CD4-positive, alpha-beta T cell treated with Interleukin-17A for 1 hour (primary cell): ENCODE measurements around the gene ADIPOR2.

ENCODE experiments used
- DNase-seq: peaks from one replicate; pipeline ENCODE4 v3.0.0-alpha.2; 2020

ADIPOR2 gene

DNA sequence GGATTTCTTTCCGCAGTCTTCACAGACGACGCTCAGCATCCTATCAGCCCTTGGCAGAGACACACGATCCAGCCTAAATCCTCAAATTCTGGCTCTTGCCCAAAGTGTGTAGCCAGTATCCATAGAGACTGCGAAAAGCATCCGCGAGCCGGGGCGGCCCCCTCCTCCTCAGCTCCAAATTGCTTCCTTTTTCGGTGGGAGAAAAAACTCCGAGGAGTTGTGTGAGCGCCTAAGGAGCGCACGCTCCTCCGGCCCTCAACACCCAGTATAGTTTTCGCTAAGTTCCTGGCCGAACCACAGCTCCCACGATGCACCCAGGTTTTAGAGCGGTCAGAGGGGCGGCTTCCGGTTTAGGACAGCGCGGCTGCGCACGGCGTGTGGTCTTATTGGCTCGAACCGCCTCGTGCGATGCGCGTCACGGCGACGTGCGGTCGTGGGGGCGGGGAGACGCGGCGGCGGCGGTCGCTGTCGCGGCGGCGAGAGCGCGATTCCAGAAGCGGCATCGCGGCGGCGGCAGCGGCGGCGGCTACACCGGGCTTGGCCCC lies at the start of gene ADIPOR2:
Gene ADIPOR2 (plus strand): TSS at position 493 of the 545 bp plus-strand sequence. CDS start 63,274 bp downstream, outside the sequence.
- DNase-seq, result peak; percentile 95

- no peak for DNase-seq
These were observed 48.4 kb upstream of the ADIPOR2 start for GRCh38 chr12:1642513-1642912.

DNA sequence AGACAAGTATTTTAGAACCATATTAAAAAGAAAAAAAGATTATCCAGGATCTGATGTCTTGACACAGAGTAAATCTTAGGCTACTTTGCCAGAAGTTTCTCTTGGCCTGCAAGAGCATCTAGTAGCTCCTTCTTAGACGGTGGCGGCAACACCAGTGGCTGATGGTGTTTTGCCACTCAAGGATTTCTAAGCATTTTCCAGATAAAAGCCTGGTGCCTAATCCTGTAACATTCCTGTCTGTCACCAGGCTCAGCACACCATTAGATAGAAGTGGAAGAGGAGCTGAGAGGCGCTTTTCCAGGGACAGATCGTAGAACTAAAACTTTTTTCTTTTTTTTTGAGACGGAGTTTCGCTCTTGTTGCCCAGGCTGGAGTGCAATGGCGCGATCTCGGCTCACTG lies 47.8 kb upstream of the ADIPOR2 start:
- no peak for DNase-seq

GRCh38 chr12:1643905-1644533 lies 46.9 kb upstream of the ADIPOR2 start:
- DNase-seq, result no peak

DNA sequence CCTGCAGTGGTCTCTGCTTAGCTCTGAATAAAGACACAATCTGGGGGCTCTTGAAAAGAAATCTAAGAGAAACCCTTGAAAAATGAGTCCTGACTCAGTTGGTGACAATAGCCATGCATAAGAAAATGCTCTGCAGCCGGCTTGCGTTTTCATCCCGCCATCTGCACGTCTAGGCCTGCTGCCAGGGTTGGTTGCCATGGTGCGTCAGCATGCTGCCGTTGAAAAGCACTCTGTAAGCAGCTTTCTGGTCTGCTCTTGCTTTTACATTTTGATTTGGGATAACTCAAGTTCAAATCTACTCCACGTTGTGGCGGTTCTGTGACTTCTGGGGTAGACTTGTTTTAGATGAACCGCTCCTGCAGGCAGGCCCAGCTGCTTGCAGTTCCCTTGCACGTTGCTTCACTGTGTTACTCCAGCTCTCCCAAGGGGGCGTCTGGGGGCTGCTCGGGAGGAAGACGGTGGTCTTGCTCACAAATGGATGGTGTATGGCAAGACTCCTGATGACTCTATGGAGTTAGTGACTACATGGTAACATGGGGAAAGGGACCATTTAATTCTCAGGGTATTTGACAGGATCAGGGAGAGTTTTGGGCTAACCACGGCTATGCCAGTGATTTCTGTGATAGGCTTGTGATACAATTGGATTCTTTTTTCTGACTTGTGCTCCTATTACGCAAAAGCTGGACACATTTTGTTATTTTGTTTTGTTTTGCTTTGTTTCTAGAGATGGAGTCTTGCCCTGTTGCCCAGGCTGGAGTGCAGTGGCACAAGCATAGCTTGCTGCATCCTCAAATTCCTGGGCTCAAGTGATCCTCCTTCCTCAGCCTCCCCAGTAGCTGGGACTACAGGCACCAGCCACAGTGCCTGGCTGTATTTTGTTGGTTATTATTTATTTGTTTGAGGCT lies 46.1 kb upstream of the ADIPOR2 start:
- no peak for DNase-seq

DNA sequence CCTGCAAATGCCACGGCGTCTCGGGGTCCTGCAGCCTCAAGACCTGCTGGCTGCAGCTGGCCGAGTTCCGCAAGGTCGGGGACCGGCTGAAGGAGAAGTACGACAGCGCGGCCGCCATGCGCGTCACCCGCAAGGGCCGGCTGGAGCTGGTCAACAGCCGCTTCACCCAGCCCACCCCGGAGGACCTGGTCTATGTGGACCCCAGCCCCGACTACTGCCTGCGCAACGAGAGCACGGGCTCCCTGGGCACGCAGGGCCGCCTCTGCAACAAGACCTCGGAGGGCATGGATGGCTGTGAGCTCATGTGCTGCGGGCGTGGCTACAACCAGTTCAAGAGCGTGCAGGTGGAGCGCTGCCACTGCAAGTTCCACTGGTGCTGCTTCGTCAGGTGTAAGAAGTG lies 45.1 kb upstream of the ADIPOR2 start:
- DNase-seq, result no peak

DNA sequence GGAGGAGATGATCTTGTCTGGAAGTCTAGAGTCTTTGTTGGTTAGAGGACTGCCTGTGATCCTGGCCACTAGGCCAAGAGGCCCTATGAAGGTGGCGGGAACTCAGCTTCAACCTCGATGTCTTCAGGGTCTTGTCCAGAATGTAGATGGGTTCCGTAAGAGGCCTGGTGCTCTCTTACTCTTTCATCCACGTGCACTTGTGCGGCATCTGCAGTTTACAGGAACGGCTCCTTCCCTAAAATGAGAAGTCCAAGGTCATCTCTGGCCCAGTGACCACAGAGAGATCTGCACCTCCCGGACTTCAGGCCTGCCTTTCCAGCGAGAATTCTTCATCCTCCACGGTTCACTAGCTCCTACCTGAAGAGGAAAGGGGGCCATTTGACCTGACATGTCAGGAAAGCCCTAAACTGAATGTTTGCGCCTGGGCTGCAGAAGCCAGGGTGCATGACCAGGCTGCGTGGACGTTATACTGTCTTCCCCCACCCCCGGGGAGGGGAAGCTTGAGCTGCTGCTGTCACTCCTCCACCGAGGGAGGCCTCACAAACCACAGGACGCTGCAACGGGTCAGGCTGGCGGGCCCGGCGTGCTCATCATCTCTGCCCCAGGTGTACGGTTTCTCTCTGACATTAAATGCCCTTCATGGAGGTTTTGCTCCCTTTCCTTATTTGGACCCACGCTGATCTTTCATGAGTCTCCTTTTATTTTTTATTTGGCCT lies 44.1 kb upstream of the ADIPOR2 start:
- no peak for DNase-seq

DNA sequence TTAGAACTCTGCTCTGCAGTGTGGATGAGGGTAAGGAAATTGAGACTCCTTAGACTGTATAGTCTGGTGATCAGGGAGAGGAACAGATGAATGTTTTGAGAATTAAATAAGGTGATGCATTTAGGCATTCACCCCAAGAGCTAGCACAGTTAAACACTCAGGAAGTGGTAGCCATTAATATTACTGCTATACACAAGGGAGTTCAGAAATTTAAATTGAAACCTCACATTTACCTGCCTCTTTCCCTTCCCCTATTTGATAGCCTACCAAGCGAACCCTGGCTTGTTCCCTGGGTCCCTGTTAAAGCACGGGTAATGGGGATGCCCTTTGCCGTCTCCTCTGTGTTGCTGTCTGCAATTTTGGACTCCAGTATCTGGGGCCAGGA lies 43.6 kb upstream of the ADIPOR2 start:
- no peak for DNase-seq

DNA sequence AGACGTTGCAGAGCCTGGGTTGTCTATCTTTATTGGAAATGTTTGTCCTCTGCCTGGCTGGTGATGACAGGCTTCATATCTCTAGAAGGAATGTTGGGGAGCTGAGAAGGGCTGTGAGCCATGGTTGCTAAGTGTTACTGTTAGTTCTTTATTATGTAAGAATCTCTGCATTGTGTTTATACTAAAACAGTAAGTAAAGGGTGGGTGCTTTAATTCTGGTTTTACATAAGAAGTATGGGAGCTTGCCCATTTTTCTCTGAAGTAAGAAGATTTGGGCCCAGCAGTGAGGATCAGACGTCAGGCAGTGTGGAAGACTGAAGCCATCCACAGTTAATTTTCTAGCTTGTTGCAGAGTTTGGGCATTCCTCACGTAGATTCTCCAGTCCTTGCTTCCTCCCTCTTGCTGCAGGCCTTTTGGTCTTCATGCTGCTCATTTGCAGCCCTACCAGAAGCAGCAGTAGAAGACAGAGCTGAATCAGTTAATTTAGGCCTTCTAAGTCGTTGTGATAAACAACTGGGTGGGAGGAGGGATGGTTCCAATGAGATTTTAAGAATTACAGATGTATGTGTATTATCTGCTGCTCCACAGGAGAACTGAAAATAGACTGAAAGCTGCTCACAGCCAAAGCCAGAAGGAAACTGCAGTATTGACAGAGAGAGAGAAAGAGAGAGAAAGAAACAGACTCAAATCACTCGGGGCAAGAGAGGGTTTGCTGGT lies 40.5 kb upstream of the ADIPOR2 start:
- no peak for DNase-seq

DNA sequence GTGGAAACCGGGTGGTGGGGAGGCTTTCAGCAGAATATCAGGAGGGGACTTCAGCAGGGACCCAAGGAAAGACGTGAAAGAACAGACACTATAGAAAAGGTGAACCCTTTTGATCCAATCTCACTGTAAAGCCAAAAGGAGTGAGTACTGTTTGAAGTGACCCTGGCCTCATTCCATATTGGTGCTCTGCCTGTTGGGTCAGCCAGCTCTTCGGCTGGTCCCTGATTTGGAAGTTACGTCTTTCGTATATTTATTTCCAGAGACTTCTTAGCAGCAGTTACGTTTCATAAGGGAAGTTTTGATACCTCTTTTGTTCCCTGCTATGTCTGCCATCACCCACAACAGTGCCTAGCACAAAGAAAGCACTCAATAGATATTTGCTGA lies 39.9 kb upstream of the ADIPOR2 start:
- no peak for DNase-seq

- DNase-seq, result no peak
These were observed 38.9 kb upstream of the ADIPOR2 start for GRCh38 chr12:1651946-1652345.

- no peak for DNase-seq
These were observed 35.6 kb upstream of the ADIPOR2 start for GRCh38 chr12:1655225-1655788.

- DNase-seq, result no peak
These were observed 34.0 kb upstream of the ADIPOR2 start for GRCh38 chr12:1656902-1657301.

- DNase-seq, result no peak
These were observed 33.2 kb upstream of the ADIPOR2 start for GRCh38 chr12:1657688-1658087.

DNA sequence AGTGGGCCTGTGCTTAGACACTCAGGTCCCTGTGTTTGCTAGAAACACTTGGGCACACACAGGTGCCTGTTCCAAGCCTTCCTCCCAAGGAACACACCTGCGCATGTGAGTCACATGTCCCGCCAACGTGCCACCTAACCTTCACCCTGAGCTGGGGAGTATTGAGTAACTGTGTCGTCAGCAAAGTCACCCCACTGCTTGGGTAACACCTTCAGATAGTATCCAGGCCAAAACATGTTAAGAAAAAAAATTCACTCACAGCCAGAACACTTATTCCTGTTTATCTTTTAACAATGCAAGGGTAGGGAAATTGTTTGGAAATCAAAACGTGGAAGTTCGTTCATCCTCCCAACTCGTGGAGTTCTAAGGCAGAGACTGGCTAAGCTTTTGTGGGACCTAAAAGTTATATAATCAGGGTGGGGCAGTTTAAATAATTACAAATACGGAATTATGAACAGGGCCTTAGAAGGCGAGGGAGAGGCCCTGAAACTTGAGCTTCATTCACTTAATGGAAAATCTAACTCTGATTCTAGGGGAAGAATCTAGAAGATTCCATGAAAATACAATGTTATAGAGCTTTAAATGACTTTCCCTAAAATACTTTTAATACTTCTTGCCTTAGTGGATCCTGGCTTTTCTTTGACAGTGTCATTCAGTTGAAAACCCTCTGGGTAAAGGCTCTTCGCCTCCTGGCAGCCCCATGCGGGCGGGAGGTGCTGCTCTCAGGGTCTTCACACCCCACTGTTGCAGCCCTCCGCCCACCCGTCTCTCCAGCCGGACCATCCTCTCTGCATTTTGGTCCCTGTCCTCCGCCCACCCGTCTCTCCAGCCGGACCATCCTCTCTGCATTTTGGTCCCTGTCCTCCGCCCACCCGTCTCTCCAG lies 30.3 kb upstream of the ADIPOR2 start:
- DNase-seq, result peak; percentile 69

DNA sequence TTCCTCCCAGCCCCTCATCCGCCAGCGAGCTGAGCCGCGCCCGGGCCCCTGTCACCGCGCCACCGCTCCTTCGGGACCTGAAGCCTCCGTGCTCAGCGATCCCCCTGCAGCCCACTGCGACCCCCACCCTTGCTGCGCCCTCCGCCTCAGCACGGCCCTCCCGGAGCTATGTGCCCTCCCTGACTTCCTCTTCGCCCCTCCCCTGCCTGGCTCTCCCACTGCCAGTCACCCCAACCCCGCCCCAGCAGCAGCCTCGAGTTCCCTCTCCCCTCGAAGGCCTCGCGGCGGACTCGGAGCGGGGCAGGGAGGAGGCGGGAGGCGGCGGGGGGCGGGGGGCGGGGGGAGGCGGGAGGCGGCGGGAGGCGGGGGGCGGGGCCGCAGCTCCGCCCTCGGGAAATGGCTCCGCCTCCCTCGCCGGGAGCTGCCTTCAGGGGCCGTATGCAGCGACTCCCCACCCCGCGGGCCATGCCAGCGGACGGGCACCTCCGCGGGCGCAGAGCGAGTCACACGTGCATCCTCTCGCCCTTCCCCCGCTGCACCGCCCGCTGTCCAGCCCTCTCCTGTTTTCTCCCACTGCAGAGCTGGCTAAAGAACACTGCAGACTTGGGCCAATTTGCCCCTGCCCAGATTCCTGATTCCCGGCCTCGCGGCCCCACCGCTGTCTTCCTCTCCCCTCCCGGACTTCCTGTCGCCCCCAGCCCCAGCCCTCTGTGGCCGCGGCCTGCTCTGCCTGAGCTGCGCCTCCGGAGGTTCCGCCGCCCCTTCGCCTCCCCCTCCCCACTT lies 29.1 kb upstream of the ADIPOR2 start:
- peak; percentile 89 for DNase-seq

DNA sequence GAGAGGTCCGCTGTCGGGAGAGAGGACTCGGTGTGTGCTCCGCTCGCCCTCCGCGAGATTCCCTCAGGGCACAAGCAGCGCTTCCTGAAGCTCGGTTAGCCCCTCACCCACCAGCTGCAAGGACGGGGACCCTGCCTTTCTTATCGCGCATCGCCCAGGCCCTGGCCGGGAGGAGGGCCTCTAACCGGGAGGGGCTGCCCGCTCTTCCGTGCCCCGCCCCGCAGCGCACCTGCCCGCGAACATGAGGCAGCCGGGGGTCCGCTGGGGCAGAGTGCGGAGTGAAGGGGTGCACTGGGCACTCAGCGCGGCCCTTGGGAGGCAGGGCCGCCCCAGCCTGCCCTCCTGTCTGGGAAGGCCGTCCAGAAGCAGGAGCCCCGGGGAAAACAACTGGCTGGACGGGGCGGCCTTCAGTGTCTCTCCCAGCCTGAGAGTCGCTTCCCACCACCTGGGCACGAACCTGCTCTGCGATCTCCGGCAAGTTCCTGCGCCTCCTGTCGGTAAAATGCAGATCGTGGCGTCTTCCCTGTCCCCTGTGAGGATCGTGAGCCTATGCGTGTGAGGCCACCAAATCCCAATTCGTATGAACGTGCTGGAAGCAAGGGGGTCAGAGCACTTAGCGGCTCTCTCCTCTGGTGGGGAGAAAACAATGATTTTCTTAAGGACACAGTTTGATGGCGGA lies 28.0 kb upstream of the ADIPOR2 start:
- peak; percentile 43 for DNase-seq

DNA sequence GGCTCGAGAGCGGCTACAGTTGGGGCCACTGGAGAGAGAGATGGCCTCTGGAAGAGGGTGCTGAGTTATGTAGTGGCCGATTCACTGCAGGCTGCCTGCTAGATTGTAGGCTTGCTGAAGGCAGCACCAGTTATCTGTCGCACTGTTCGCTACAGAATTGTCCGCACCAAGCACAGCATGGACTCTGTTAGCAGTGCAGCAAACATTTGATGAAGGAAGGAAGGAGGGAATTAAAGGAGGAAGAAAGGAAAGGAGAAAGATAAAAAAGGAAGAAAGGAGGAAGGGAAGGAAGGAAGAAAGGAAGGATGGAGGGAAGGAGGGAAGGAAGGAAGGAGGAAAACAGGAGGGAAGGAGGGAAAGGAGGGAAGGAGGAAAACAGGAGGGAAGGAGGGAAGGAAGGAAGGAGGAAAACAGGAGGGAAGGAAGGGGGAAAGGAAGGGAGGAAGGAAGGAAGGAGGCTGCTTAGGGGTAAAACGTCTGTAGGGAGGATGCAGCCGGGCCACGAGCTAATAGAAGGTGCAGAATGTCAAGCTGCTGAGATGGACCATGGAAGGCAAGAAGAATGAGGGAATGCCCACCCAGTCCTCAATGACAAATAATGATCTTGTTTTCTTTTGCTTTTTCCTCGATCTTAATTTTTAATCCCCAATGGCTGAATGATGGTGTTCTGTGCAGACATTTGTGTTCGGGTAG lies 27.3 kb upstream of the ADIPOR2 start:
- peak; percentile 25 for DNase-seq

DNA sequence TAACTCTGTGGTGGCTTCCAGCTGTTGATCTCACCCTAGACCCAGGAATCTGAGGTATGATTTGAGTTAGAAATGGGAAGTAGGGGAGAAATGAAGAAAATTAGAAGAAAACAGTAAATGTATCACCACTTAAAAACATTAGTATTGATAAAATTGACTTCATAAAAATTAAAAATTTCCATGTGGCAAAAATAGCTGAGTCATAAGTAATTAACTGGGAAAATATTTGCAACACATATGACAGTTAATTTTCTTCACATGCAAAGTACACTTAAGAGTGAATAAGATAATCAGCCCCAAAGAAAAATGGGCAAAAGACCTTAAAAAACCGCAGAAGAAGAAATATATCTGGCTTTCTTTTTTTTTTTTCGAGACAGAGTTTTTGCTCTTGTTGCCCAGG lies 25.5 kb upstream of the ADIPOR2 start:
- no peak for DNase-seq
